Kidney glomerular epithelial cell (primary cell): ENCODE results near the gene SMIM35.

ENCODE experiments used
- DNase-seq: peaks from one replicate; lab custom pipeline; 2025; lab: John Stamatoyannopoulos, UW

Gene SMIM35

GRCh38 chr11:118086913-118087768 is at the start of gene SMIM35:
TSS of gene SMIM35 (minus strand) at chr11:118086963. CDS start at chr11:118086757, 206 bp downstream.
- DNase-seq = no peak

- no peak for DNase-seq
Observed at GRCh38 chr11:118136341-118136740, 49.6 kb upstream of the SMIM35 start.

DNA sequence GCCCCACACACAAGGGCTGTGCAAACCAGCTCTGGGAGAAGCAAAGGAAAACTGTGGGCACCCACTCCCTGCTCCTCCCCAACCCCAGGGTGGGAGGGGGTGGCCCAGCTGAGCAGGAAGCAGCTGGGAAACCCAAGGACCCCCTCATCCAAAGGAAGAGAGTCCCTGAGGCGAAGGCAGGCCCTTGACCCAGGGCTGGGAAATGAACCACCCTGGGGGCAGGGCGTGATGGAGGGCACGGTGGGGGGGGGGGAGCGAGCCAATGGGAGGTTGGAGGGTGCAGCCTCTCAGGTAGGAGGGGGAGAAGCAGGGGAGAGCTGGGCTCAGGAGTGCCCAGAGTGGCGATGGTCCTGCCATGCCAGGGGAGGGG is 49.0 kb upstream of the SMIM35 start:
- no peak for DNase-seq

- DNase-seq = no peak
Observed at GRCh38 chr11:118135051-118135795, 48.5 kb upstream of the SMIM35 start.

DNA sequence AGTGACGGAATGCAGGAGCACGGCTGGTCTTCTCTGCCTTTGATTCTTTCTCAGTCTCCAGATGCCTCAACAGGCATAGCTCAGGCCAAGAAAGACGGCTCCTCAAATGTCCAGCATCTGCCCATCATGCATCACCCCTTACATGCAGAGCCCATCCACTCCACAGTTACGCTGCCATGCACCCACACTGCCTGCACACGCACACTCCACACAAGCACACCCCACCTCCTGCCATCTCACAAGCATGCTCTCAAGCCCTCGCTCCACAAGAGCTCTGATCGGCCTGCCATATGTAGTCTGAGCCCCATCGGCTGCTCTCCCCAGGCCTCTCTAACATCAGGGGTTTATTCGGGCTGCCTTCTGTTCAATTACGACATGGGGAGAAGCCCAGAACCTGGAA is 47.1 kb upstream of the SMIM35 start:
- no peak for DNase-seq

GRCh38 chr11:118132385-118133151 is 45.8 kb upstream of the SMIM35 start:
- DNase-seq = no peak

DNA sequence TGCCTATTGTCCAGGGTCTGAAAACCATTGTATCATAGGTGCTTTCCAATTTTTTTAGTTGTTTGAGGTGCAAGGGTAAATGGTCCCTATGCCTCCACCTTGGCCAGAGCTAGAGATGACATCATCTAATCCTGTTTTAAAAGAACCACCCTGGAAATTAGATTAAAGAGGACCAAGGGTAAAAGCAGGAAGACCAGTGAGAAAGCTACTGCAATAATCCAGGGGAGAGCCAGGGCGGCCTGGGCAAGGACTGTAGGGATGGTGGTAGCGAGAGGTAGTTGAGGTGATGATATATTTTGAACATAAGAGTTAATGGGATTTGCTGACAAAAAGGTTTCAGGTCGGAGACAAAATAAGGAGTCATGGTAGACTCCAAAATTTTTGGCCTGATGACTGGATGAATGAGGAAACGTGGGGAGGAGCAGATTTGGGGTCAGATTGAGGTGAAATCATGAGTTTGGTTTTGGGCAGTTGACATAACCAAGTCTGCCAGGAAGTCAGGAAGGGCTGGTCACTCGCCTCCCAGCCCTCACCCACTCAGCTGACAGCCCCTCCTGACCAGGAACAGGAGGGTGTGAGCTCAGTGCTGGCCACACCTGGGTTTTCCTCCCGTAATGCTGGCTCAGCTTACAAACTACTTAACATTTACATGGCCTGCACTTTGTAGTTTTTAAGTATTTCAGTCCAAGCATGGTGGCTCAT is 42.9 kb upstream of the SMIM35 start:
- no peak for DNase-seq

DNA sequence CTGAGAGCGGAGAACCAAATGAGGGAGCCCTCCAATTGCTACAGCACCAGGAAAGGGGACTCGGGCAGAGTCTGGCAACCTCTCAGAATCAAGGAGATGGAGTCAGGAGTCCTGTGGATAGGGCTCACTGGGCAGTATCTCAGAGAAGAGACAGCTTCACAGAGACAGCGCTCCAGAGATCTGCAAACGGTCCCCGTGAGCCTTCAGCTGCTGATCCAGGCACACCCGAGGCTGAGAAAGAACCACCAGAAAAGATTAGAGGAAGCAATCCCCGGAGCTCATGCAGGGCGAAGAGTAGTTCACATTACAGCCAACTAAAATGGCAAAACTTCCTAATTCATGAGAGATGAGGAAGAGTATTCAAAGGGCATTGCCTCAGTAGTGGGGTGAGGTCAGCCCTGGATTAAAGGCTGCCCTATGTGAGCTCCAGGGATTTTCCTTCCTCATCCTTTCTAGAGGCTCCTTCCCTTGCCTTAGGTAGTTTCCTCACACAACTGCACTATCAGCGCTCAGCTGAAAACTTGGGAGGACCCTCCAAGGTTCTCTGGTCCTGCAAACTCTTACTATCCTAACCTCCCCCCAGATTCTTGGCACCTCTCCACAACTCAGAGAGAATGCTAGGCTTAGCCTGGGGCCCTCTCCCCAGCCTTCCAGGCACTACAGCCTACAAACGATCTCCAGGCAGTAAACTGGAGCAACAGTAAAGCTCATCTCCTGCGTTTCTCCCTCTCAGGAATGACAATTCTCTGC is 42.1 kb upstream of the SMIM35 start:
- no peak for DNase-seq

DNA sequence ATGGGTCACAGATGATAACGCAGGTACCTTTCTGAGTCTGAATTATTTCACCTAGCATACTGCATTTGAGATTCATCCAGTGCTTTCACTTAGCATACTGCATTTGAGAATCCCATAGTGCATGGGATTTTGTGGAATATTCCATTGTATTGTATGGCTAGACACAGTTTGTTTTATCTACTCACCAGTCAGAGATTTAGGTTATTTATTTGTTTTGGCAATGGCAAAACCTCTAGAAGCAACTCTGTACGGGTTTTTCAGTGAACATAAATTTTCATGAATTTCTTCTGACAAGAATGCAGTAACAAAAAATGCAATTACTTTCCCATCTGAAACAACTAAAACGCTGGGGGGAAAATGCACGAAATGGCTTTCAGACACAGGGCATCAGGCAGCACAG is 41.5 kb upstream of the SMIM35 start:
- no peak for DNase-seq

DNA sequence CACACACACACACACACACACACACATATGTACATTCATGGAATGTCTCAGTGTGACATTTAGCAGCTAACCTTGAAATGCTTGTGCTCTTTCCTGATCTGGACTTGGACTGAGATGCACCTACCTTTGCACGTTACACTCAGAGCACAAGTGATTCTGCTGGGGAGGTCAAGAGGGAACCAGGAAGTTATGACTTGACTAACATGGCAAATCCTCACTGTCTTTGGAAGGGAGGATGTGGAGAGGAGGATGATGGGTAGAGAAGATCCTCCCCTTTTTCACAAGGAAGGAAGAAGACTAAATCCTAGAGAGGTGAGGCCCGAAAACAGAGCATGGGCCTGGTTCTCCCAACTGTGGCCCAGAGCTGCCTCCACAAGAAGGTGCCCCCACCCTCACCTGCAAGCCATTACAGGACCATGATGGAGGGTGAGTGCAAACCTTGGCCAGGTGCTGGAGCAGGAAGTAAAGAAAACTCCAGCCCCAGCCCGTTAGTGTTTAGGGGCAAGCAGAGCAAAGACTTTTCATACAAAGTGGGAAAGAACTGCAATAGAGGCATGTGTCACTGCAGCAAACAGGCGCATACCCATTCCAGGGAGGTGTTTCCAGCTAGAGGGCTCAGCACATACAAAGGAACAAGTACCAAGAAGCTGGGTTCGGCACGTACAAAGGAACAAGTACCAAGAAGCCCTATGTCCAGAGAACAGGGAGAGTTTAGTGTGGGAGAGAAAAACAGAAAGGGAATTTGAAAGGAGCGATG is 39.5 kb upstream of the SMIM35 start:
- no peak for DNase-seq

DNA sequence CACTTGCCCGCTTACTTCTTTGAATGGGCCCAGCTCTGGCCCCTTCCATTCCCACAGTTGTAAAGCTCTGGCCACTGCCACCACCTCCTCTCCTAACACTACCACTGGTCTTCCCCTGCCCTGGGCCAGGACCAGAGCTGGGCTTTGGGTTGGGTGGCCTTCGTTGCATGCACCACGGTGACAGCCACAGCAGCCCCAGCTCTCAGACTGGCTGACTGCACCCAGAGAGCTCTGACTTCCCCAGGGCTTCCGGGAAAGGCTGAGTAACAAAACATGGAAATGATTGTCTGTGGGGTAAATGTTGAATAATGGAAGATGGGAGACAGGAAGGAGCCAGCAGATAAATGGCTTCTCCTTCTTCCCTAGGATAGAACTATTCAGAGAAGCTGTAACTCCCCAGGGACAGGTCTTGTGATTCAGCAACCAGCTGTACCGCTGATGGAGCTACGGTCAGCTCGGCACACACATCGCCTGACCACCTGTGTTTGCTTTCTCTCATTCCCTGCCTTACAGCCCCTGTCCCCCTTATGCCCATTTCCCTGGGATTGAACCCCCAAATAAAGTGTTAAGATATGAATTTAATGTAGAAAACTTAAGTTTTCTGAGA is 38.3 kb upstream of the SMIM35 start:
- no peak for DNase-seq

DNA sequence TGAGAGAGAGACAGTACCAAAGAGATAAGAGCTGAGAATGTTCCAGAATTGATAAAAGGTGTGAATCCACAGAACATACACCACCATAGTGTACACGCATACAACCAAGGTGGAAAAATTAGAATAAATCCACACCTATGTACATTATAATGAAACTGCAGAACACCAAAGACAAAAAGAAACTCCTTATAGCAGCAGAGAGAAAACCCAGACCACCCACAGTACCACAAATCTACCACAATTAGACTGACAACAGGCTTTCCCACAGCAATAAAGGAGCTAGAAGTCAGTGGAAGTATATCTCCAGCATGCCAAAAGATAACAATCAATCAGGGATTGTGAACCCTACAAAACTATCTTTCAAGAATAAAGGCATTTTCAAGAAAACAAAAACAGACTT is 34.0 kb upstream of the SMIM35 start:
- no peak for DNase-seq

DNA sequence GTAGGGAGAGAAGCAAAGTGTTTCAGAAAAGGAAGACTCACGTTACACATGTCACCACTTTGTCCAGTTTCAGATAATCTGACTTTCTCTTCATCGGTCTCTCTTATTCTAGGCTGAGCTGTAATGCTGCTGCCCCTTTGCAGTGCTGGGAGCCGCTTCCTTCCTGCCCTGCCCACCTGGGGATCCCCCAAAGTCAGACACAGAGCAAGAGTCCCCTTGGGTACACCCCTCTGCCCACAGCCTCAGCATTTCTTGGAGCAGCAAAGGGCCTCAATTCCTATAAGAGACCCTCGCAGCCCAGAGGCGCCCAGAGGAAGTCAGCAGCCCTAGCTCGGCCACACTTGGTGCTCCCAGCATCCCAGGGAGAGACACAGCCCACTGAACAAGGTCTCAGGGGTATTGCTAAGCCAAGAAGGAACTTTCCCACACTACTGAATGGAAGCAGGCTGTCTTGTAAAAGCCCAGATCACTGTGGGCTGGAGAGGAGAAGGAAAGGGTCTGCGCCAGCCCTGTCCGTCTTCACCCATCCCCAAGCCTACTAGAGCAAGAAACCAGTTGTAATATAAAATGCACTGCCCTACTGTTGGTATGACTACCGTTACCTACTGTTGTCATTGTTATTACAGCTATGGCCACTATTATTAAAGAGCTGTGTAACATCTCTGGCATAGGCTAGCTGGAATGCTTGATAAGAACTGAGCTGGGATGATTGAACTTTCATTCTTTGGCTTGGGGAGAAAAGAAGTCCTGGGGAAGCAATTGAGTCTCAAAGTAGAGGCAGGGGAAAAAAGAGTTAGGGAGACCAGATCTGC is 31.2 kb upstream of the SMIM35 start:
- no peak for DNase-seq

- no peak for DNase-seq
Observed at GRCh38 chr11:118115048-118115447, 28.3 kb upstream of the SMIM35 start.

- no peak for DNase-seq
Observed at GRCh38 chr11:118114266-118114665, 27.5 kb upstream of the SMIM35 start.

- no peak for DNase-seq
Observed at GRCh38 chr11:118112711-118113430, 26.1 kb upstream of the SMIM35 start.

DNA sequence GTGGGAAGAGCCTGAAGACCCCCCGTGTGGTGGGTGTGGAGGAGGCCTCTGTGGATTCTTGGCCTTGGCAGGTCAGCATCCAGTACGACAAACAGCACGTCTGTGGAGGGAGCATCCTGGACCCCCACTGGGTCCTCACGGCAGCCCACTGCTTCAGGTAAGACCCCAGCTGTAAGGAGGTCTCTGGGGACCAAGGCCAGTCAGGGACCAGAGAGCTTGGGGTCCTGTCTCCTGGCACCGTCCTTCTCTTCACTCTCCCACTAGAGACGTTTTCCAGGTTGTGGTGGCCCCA is 24.9 kb upstream of the SMIM35 start:
- no peak for DNase-seq

DNA sequence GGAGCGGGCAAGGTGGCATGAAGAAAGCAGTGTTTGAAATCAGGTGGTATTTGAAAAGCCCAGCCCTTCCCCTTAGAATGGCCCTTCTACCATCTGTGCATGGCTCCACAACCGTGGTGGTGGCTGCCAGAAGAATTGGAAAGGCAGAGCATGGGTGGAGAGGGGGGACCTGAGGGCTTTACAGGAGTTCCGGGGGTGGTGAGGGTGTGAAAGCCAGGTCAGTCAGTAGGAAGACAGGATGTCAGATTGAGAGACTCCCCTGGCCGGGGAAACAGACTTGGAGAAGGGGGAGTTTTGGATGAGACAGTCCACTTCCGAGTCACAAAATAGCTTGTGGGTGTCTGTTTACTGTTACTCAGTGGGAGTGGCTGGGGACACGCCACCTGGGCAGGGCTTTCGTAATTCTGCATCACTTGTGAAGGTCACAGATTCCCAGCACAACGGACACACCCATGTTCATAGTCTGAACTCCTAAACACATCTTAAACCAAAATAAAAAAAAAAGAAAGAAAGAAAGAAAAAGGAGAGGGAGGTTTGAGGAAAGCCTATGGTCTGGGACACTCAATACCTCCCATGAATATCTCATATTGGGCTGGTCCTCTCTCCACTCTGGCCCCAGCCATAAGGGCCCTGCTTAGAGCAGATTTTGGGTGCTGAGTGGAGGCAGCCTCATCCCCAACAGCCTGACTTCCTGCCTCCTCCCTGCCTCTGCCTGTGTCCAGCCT is 24.4 kb upstream of the SMIM35 start:
- DNase-seq = no peak
